K562 (cell line): ENCODE measurements around the gene OBSCN. TPM values are rescaled to one million over a fixed set of nuclear protein-coding genes. Genes with fewer than 3 reads are reported as not detected.

ENCODE experiments used
- NFYB ChIP-seq: IDR thresholded peaks from 2 replicates; pipeline ENCODE4 v1.6.1; 2011; ENCODE audit warnings: mild to moderate bottlenecking, moderate library complexity; ENCODE audit not compliant: insufficient read length; ENCODE audit errors: extremely low read depth
- ZNF79 ChIP-seq: fragments of 250-450 bp; sonication (Bioruptor Pico); IDR thresholded peaks from 2 replicates; pipeline ENCODE4 v1.4.0; 2020; ENCODE audit warnings: low read depth, mild to moderate bottlenecking, moderate library complexity
- polyA plus RNA-seq, 8 experiments: library from polyadenylated mRNA; depleted of rRNA in 4 of 8; stranded (reverse) in 5 of 8; unstranded in 3 of 8; fragments of >200 nt; fragmentation: Nextera tagmentation in 2 of 8; fragmentation: Illumina TruSeq in 1 of 8; extraction: Ambion mirVana in 2 of 8; extraction: Trizol in 1 of 8; gene quantifications; 2 replicates each; pipeline versions ENCODE4 v1.2.1 to v1.2.3, GENCODE V29; 2011 to 2014; ENCODE audit warnings: inconsistent platforms in 1 of 8, missing spikeins in 1 of 8
- total RNA-seq, 7 experiments: library from RNA; depleted of rRNA in 6 of 7; stranded (reverse); fragments of >200 nt in 6 of 7; fragmentation: Illumina TruSeq in 2 of 7; extraction: Trizol in 2 of 7; gene quantifications; 2 replicates each; pipeline versions ENCODE4 v1.2.1 to v1.2.3, GENCODE V29; 2011 to 2021; ENCODE audit warnings: low replicate concordance in 1 of 7
- TF ChIP-seq, protein P1 (sequence below), 2 experiments: fragments of 450-650 bp in 1 of 2; sonication (generic) in 1 of 2; formaldehyde crosslinking in 1 of 2; IDR thresholded peaks; 2 replicates each; pipeline versions ENCODE4 v1.7.1 to v1.9.0; 2016 to 2022; ENCODE audit warnings: inconsistent platforms in 1 of 2, mild to moderate bottlenecking in 1 of 2, missing genetic modification reagents in 1 of 2
- TF ChIP-seq, protein P2 (sequence below): fragments of 150-350 bp; conservative IDR thresholded peaks from 2 replicates; pipeline ENCODE4 v1.6.1; 2014; ENCODE audit warnings: low read length

OBSCN gene
- total and polyA plus RNA-seq, 9 of the 15 experiments (the other 6 are each of a cell fraction or from before 2014, with no cell fraction given): 0.18 to 19.7 (median 3.6) TPM

- TF ChIP-seq, protein P1, sequence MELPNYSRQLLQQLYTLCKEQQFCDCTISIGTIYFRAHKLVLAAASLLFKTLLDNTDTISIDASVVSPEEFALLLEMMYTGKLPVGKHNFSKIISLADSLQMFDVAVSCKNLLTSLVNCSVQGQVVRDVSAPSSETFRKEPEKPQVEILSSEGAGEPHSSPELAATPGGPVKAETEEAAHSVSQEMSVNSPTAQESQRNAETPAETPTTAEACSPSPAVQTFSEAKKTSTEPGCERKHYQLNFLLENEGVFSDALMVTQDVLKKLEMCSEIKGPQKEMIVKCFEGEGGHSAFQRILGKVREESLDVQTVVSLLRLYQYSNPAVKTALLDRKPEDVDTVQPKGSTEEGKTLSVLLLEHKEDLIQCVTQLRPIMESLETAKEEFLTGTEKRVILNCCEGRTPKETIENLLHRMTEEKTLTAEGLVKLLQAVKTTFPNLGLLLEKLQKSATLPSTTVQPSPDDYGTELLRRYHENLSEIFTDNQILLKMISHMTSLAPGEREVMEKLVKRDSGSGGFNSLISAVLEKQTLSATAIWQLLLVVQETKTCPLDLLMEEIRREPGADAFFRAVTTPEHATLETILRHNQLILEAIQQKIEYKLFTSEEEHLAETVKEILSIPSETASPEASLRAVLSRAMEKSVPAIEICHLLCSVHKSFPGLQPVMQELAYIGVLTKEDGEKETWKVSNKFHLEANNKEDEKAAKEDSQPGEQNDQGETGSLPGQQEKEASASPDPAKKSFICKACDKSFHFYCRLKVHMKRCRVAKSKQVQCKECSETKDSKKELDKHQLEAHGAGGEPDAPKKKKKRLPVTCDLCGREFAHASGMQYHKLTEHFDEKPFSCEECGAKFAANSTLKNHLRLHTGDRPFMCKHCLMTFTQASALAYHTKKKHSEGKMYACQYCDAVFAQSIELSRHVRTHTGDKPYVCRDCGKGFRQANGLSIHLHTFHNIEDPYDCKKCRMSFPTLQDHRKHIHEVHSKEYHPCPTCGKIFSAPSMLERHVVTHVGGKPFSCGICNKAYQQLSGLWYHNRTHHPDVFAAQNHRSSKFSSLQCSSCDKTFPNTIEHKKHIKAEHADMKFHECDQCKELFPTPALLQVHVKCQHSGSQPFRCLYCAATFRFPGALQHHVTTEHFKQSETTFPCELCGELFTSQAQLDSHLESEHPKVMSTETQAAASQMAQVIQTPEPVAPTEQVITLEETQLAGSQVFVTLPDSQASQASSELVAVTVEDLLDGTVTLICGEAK (IDR thresholded peaks at IDR 0.05): no peak
- TF ChIP-seq, protein P1 (CRISPR knock-in tag; IDR thresholded peaks at IDR 0.05): no peak
- TF ChIP-seq, protein P2, sequence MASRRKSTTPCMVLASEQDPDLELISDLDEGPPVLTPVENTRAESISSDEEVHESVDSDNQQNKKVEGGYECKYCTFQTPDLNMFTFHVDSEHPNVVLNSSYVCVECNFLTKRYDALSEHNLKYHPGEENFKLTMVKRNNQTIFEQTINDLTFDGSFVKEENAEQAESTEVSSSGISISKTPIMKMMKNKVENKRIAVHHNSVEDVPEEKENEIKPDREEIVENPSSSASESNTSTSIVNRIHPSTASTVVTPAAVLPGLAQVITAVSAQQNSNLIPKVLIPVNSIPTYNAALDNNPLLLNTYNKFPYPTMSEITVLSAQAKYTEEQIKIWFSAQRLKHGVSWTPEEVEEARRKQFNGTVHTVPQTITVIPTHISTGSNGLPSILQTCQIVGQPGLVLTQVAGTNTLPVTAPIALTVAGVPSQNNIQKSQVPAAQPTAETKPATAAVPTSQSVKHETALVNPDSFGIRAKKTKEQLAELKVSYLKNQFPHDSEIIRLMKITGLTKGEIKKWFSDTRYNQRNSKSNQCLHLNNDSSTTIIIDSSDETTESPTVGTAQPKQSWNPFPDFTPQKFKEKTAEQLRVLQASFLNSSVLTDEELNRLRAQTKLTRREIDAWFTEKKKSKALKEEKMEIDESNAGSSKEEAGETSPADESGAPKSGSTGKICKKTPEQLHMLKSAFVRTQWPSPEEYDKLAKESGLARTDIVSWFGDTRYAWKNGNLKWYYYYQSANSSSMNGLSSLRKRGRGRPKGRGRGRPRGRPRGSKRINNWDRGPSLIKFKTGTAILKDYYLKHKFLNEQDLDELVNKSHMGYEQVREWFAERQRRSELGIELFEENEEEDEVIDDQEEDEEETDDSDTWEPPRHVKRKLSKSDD: no peak
- TF ChIP-seq NFYB: no peak
- TF ChIP-seq ZNF79 (CRISPR knock-in tag): no peak
Observed at GRCh38 chr1:228407106-228408040, 199.5 kb downstream of the OBSCN start (continued).
